Activated T-cell treated with anti-CD3 and anti-CD28 coated beads for 1 hour (primary cell): ENCODE results near the gene RTEL1.
A peak's percentile ranks its signal among the peaks of the same experiment; 100 is the strongest.
"Not testable (repeated sequence)": the region's sequence is repeated elsewhere in the genome, so short reads cannot be mapped to it uniquely, and the experiment has no call there.

Source experiments
- DNase-seq: peaks from one replicate; pipeline ENCODE4 v3.0.0-alpha.2; 2020; ENCODE audit warnings: low read depth

Gene RTEL1

GRCh38 chr20:63730189-63730733, 72.1 kb downstream of the RTEL1 start:
- DNase-seq = not testable (repeated sequence)

GRCh38 chr20:63731410-63731809, 73.3 kb downstream of the RTEL1 start:
- no peak for DNase-seq

GRCh38 chr20:63732118-63733095, 74.3 kb downstream of the RTEL1 start:
- DNase-seq = no peak

- DNase-seq = no peak
These were observed 75.0 kb downstream of the RTEL1 start for GRCh38 chr20:63733117-63733516.

- no peak for DNase-seq
These were observed 75.5 kb downstream of the RTEL1 start for GRCh38 chr20:63733579-63734081.

- DNase-seq = no peak
These were observed 76.2 kb downstream of the RTEL1 start for GRCh38 chr20:63734111-63734945.

- no peak for DNase-seq
These were observed 77.1 kb downstream of the RTEL1 start for GRCh38 chr20:63734946-63735858.

- peak; percentile 60 for DNase-seq
These were observed 78.0 kb downstream of the RTEL1 start, which contains the start of gene LIME1 for GRCh38 chr20:63735859-63736718. Gene LIME1 (plus strand): TSS chr20:63736664. CDS start chr20:63737550, 886 bp downstream.

- DNase-seq = peak; percentile 52
These were observed 79.0 kb downstream of the RTEL1 start for GRCh38 chr20:63736893-63737694.

GRCh38 chr20:63737695-63737944, 79.5 kb downstream of the RTEL1 start:
- no peak for DNase-seq

- no peak for DNase-seq
These were observed 80.0 kb downstream of the RTEL1 start for GRCh38 chr20:63737945-63738686.

GRCh38 chr20:63738687-63739129, 80.6 kb downstream of the RTEL1 start:
- no peak for DNase-seq

- DNase-seq = peak; percentile 57
These were observed 81.3 kb downstream of the RTEL1 start, which contains the start of gene SLC2A4RG for GRCh38 chr20:63739130-63740069. Gene SLC2A4RG (plus strand): TSS chr20:63739776. CDS start chr20:63739913, 137 bp downstream.

GRCh38 chr20:63740070-63740626, 82.0 kb downstream of the RTEL1 start:
- no peak for DNase-seq

GRCh38 chr20:63740627-63741353, 82.7 kb downstream of the RTEL1 start:
- no peak for DNase-seq

GRCh38 chr20:63741354-63741675, 83.2 kb downstream of the RTEL1 start:
- DNase-seq = no peak
